Esophagus mucosa (tissue), 1 donor: ENCODE data around the gene STPG4. TPM values are rescaled to one million over a fixed set of nuclear protein-coding genes. Genes with fewer than 3 reads are reported as not detected.
"Not testable (repeated sequence)": the region's sequence is repeated elsewhere in the genome, so short reads cannot be mapped to it uniquely, and the experiment has no call there.

Experiments
- ATAC-seq: fragments of 200-7000 bp; cut with Tn5 transposase; one replicate; pipeline ENCODE4 v1.9.1; 2020
- total RNA-seq: library from RNA; stranded (reverse); gene quantifications from one replicate; pipeline ENCODE4 v1.2.4, GENCODE V29; 2023
- donor health status: DM: yes; HTN: yes; CAD: no.

STPG4 gene
- total RNA-seq, 1 donor from 2014 or later: 0.16 TPM

GRCh38 chr2:47126783-47127182, 28.3 kb downstream of the STPG4 start:
- no peak for ATAC-seq

DNA sequence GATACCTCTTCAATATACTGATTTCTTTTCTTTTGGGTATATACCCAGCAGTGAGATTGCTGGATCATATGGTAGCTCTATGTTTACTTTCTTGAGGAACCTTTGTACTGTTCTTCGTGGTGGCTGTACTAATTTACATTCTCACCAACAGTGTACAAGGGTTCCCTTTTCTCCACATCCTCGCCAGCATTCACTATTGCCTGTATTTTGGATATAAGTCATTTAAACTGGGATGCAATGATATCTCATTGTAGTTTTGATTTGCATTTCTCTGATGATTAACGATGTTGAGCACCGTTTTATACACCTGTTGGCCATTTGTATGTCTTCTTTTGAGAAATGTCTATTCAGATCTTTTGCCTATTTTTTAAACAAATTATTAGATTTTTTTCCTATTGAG, 30.4 kb downstream of the STPG4 start:
- not testable (repeated sequence) for ATAC-seq

DNA sequence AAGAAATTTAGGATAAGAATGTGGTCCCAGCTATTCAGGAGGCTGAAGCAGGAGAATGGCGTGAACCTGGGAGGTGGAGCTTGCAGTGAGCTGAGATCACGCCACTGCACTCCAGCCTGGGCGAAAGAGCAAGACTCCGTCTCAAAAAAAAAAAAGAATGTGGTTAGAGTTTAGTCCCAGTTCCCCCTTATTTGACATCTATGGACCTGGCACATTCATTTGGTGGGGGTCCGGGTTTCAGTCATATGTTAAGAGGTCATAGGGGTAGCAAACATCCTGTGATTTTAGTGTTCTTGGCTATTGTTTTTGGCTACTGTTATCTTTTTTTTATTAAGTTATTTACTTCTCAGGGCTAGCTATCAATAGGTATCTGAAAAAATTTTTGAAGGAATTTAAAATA, 34.7 kb downstream of the STPG4 start:
- ATAC-seq: not testable (repeated sequence)

DNA sequence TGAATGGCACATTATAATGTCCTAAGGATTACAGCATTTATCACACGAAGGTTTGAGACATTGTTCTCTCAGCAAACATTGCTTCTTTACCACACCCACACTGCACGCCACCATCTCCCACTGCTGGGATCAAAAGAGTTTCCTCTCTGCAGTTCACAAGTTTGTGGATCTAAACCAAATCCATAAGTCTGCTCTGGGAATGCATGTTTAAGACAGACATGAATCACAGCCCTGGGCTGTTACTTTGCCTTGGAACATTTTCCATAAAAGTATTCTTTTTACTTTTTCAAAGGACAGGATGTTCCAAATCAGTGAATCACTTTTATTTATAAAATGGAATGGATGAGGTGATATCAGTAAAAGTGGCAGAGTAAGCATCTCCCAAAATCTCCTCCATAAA, 36.1 kb downstream of the STPG4 start:
- ATAC-seq: no peak

GRCh38 chr2:47118581-47118980, 36.5 kb downstream of the STPG4 start:
- no peak for ATAC-seq

DNA sequence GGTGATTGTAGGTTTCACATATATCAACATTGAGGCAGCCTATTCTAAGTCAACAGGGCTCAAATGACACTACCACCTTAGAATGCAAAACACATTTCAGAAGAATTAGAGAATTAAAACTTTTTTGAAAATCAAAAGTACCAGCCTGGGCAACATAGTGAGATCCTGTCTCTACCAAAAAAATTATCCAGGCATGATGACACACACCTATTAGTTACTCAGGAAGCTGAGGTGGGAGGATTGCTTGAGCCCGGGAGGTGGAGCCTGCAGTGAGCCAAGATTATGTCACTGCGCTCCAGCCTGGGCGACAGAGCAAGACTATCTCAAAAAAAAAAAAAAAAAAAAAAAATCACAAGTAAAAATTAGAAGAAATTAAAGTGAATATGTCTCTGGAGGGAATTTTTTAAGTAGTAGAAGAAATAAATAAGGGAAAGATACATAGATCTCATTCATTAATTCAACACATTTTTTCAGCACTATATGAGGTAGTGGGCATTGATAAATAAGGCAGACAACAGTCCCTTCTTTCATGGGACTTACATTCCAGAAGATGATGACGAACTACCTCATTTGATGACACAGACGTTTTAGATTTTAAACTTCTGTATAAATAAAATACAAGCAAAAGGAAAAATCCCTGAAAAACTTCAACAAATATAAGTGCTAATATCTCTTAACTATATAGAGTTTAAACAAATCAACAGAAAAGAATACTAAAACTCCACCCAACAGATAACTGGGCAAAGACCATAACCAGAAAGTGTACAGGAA, 42.3 kb downstream of the STPG4 start:
- no peak for ATAC-seq

DNA sequence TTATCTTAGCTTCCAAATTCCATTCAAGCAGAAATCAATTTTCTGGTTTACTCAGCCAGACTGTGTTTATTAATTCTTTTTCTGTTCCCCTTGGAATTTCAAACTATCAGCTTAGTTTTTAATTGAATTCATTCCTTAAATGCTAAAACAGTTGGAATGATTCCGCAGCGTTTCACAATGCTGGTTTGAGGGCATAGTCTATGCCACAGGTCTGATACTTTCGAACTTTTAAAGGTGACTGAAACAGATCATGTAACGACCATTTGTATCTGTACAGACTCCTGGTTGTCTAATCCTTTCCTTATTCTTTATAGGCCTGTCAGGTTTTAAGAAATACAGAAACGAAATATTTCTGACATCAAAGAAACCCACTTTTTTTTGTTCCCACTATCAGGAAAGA, 45.4 kb downstream of the STPG4 start:
- no peak for ATAC-seq

DNA sequence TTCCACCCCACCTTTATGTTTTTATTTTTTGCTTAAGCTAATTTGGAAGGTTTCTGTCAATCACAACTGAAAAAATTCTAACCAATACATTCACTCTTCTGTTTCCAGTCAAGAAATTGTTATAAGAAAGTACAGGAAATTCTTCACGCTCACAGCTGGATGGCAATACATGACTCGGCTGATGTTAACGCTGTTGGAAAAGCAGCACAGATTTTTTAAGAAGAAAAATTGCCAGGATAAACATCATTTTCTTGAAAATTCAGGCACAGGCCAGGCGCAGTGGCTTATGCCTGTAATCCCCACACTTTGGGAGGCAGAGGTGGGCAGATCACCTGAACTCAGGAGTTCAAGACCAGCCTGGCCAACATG, 46.1 kb downstream of the STPG4 start:
- ATAC-seq: no peak

- ATAC-seq: not testable (repeated sequence)
Measured at GRCh38 chr2:47108267-47109006, 46.7 kb downstream of the STPG4 start.

DNA sequence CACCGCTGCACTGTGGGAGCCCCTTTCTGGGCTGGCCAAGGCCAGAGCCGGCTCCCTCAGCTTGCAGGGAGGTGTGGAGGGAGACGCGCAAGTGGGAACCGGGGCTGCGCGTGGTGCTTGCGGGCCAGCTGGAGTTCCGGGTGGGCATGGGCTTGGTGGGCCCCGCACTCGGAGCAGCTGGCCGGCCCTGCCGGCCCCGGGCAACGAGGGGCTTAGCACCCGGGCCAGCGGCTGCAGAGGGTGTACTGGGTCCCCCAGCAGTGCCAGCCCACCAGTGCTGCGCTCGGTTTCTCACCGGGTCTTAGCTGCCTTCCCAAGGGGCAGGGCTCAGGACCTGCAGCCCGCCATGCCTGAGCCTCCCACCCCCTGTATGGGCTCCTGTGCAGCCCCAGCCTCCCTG, 47.9 kb downstream of the STPG4 start:
- ATAC-seq: not testable (repeated sequence)

GRCh38 chr2:47106231-47106630, 48.9 kb downstream of the STPG4 start:
- not testable (repeated sequence) for ATAC-seq

DNA sequence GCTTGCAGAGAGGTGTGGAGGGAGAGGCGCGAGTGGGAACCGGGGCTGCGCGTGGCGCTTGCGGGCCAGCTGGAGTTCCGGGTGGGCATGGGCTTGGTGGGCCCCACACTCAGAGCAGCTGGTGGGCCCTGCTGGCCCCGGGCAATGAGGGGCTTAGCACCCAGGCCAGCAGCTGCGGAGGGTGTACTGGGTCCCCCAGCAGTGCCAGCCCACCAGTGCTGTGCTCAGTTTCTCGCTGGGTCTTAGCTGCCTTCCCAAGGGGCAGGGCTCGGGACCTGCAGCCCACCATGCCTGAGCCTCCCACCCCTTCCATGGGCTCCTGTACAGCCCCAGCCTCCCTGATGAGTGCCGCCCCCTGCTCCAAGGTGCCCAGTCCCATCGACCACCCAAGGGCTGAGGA, 55.4 kb downstream of the STPG4 start:
- not testable (repeated sequence) for ATAC-seq

DNA sequence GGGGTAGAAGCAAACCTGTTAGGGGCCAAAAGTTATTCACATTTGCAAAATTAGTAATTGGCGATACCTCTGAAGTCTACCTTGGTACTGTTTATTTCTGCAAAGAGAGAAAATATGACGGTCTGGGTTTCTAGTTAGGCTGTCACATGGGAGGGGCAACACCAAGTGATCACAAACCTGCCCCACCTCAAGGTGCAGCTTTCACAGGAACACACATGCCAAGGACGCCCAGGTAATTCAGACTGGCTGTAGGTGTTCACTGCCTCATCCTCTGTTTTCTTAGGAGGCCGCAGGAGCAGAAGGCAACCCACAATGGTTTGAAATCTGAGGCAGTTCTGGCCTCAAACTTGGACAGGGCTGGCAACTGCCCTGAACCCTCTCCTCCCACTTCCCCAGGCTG, 56.2 kb downstream of the STPG4 start:
- ATAC-seq: peak; percentile 31

GRCh38 chr2:47097563-47097962, 57.5 kb downstream of the STPG4 start:
- no peak for ATAC-seq

- no peak for ATAC-seq
Measured at GRCh38 chr2:47096451-47096850, 58.7 kb downstream of the STPG4 start.

- ATAC-seq: no peak
Measured at GRCh38 chr2:47095349-47096020, 59.6 kb downstream of the STPG4 start.

GRCh38 chr2:47094511-47095142, 60.5 kb downstream of the STPG4 start:
- ATAC-seq: no peak

- ATAC-seq: no peak
Measured at GRCh38 chr2:47093626-47094025, 61.5 kb downstream of the STPG4 start.

DNA sequence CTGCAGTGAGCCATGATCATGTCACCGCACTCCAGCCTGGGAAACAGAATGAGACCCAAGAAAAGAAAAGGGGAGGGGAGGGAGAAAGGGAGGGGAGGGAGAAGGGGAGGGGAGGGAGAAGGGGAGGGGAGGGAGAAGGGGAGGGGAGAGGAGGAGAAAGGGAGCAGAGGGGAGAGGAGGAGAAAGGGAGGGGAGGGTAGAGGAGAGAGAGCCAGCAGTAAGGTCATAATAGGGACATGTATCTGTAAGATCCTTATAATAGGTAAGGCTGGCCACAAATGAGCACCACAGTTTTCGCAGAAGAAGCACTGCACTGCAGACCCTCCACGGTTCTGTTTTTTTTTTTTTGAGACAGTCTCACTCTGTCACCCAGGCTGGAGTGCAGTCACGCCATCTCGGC, 62.6 kb downstream of the STPG4 start:
- no peak for ATAC-seq

DNA sequence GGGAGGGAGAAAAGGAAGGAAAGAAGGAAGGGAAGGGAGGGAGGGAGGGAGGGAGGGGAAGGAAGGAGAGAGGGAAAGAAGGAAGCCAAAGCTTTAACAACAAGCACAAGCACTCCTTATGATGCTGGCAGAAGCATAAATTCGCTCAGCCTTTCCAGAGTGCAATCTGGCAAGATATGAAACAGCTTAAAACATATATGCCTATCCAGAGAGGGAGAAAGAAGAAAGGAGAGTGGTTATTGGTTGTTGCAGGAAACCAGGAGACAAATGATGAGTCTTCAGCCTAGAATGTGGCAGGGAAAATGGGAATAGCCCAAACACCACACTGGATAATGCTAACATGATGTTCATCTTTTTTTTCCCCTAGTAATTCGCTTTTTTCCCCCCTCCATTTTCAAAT, 64.0 kb downstream of the STPG4 start:
- no peak for ATAC-seq

- peak; percentile 38 for ATAC-seq
Measured at GRCh38 chr2:47089083-47089464, 66.0 kb downstream of the STPG4 start.

- ATAC-seq: peak; percentile 26
Measured at GRCh38 chr2:47088371-47089082, 66.6 kb downstream of the STPG4 start.

DNA sequence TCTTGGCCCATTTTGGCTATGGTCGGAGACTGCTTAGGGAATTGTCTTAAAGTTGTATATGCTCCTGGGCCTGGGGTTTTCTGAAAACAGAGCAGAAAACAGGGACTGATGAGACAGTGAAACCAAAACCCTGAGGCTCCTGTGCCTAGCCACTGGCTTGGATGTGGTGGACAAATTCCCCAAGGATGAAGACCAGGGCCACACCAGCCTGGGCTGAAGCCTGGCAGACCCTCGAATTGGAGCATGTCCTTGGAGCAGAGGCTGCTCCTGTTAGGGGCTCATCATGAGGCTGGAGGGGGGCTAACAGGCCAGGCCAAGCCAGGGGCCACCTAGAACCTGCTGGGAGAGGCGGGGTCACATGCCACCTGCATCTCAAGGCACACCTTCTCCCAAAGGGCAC, 68.1 kb downstream of the STPG4 start:
- no peak for ATAC-seq
